HG03378 (cell line): ENCODE data around the gene NAT9.

Source experiments
- ATAC-seq: cut with Tn5 transposase; IDR thresholded peaks from one replicate; pipeline ENCODE4 v1.9.1; 2021; ENCODE audit warnings: mild to moderate bottlenecking, moderate library complexity; ENCODE audit not compliant: unreplicated experiment

The NAT9 gene, protein sequence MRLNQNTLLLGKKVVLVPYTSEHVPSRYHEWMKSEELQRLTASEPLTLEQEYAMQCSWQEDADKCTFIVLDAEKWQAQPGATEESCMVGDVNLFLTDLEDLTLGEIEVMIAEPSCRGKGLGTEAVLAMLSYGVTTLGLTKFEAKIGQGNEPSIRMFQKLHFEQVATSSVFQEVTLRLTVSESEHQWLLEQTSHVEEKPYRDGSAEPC

DNA sequence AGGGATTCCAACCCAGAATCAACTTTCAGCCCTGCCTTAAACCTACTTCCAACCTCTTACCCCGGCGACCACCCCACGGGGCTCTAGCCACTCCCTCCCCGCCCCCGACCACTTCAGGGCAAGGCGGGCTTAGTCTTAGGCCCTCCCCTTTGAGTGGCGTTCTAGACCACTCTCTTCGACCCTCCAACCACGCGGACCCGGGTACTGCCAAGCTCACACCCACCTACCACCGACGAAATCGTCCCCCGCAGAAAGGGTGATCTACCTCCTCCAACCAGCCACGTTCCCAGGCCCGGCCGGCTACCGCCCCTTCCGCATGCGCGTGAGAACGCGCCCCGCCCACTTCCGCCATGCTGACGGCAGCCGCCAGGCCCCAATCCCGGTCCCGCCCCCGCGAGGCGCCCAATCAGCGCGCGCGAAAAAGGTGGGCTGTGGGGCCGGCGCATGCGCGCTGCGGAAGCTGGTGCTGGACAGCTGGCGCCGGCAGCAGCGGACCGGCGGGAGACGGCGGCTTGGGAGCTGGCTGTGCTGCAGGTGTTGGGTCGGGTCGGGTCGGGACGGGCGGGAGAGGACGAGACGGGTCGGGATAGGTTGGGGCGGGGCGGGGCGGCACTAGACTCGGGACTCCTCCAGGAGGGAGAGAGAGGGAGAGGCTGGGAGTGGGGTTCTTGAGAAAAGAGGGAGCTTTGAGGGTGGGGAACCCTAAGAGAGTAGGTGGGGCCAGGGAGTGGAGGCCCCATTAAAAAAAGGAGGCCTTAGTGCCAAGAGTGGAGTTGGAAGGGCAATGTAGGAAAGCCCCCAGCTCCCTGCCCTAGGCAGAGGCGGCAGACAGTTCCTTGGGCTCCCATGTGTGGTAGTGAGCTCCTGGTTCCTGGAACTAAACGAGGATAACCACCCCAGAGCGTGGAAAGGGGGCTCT lies at the start of gene NAT9:
TSS of gene NAT9 (minus strand) at position 302 of the 919 bp plus-strand sequence. CDS start 647 bp downstream, outside the sequence.
- peak; percentile 43 for ATAC-seq

DNA sequence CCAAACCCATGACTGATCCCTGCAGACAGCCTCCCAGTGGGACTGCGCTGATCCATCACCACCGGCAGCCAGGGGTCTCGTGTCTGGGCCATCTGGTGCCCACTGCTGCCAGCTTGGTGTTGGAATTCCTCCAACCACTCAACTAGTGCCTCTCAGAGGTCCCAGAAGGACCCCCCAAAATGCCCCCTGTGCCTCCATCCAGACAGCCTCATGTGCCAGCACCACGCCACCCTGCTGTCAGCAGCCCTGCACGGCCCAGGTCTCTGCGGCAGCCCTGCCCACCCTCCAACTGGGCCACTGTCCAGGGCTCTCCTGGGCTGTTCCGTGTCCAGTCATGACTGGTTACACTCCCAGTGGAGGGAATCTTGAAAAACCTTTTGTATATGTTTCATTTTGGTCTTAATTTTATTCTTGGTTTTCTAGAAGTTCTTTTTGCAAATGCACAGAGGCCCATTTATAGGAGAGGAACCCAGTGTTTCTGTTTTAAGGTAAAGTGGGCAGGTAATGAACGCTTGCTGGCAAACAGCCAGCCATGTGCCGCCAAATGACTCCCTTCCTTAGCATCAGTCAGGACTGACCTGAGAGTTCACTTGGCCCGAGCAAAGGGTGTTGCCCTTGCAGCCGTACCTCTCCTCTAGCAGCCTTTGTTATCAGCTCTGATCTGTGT lies 48.9 kb upstream of the NAT9 start:
- no peak for ATAC-seq

DNA sequence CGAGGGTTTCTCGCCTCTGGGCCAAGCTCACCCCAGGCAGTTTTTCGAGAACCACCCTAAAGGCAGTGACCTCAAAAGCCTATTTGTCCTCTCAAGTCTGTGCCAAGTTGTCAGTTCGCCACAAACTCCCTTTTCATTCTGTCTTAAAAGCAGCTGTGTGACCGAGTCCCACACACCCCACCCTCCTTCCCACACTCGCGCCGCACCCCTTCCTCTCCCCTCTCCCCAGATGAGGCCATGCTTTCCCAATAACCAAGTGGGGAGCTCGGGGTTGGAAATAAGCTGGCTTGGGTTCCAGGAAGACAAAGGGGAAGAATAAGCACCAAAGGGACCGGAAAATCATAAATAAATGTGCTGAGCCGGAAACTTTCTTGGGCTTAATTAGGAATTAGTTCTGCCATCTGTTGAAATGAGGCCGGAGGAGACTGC lies 46.8 kb upstream of the NAT9 start:
- ATAC-seq, result no peak

DNA sequence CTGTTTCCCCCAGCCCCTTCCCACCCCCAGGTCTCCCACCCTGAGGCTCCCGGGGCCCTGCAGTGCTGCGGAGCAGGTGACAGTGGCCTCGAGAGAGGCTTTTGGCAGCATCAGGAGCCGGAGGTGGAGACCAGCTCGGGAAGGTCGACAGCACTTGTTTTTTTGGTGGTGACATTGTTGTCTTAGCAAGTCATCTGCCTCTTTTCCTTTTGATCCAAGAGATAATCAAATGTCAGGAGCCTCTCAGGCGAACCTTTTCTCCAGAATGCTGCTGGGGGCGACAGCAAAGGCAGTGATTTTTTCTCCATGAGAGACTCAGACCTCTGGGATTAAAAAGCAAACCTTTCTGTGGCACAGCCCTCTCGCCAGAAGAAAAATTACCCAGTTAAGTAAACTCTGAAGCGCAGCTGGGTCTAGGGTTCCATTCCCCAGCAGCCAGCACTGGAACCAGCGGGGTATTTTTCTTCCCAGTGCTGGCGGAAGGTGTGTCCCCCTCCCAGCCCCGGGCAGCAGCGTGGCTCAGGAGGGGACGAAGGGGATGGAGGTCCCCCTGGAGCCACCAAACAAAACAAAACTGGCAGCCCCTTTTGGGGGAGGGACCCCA lies 46.3 kb upstream of the NAT9 start:
- no peak for ATAC-seq

DNA sequence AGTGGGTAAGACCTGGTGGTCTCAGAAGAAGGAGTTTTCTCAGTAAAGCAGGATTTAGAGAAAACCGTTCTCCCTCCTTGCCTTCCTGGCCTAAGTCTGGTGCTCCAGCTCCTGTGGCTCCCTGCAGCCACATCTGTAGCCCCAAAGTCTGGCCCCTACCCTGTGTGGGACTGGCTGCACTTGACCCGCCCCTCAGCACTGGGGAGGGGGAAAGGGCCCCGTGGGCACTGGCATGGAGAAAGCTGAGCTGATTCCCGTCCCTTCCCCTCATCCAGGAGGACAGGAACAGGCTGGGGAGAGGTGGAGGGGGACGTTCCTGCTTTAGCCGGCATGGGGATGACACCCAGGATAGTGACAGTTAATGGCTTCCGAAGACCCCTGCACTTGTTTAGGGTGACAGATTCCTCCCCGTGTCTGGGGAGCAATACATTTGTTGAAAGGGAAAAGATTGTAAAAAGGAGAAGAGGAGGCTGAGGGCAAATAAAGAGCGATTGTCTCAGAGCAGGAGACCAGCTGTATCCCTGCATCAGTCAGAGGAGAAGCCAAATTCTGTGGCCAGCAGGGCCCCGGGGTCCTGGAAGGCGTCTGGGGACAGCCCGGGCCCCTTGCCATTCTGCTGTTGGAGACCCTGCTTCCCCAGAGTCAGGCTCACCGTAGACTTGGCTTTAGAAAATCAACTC lies 45.6 kb upstream of the NAT9 start:
- ATAC-seq, result no peak

DNA sequence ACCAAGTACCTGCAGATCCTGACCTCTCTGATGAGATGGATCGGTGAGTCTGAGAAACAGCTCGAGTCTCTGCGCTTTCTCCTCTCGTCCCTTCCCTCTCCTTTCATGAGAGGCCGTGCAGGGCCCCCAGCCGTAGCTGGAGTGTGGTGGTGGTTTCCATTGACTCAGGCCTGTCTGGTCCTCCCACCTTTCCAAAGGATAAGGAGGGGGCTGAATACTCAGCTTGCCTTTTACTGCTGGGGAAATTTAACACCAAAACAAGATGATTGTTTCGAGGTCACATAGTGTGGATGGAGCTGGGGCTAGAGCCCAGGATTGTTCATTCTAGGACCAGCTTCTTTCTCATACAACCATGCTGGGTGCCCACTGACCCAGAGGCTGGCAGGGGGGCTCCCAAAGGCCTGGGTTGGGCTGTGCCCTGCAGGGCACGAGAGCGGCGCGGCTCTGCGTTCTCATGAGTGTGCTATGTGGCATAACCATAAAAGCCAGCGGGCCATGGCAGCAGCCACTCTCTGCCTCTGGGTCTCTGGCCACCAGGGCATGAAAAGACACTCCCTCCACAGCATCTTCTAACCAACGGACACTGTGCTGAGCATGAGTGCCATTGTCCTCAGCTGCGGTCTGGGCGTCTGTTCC lies 43.8 kb upstream of the NAT9 start:
- ATAC-seq, result no peak

DNA sequence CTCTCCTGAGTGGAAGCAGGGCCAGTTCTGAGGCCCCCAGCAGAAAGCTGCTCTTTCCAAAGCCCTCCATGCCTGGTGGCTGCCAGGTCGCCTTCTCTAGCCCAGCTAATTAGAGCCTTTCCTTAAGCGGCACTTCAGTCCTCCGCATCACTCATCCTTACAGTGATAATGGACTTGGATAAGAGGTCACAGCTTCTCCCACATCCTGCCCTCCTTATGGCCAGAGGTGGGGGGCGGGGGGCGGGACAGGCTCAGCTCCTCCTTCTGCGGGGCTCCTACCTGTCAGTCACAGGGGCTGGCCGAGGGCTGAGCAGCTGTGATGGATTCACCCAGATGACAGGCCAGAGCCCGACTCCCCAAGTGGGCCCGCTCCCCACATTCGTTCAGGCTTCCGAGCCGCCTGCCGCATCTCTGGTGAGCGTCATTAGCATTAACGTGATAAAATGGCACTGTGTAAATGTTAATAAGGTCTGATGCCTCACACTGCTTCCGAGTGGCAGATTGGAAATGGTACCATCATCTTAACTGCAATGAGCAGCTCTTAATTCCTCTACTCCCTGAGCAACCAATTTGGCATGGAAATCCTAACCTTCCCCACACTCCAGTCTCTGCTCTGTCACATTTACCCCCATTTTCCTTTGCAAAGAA lies 42.3 kb upstream of the NAT9 start:
- ATAC-seq, result no peak

DNA sequence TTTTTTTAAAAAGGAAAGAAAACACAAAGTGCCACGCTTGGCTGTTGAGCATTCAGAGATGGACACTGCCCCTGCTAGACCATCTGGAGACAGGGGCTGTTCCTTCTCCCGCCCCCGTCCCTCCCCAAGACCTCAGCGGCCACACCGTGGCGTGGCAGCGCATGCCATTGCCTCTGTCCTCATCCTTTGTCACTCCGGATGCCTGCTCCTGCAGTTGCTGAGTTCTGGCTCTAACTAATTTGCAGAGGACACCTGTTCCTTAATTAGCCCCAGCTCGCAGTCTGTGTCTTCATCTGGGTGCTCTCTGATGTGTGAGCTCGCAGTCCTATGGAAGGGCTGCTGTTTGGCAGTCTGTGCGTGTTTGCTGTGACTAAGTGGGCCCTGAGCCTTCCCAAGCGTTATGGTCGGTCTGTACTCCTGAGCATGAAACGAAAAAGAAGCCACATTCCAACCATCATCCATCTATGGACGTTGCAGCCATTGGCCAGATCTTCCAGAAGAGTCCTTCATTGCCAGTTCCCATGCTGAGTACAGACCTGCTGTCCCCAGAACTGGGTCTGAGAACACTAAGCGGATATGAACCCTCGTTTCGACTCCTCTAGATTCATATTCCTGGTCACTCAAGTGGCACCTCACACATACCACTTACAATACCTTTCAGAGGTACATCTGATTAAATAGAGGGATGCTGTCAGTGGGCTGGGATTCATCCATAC lies 40.9 kb upstream of the NAT9 start:
- ATAC-seq, result no peak

DNA sequence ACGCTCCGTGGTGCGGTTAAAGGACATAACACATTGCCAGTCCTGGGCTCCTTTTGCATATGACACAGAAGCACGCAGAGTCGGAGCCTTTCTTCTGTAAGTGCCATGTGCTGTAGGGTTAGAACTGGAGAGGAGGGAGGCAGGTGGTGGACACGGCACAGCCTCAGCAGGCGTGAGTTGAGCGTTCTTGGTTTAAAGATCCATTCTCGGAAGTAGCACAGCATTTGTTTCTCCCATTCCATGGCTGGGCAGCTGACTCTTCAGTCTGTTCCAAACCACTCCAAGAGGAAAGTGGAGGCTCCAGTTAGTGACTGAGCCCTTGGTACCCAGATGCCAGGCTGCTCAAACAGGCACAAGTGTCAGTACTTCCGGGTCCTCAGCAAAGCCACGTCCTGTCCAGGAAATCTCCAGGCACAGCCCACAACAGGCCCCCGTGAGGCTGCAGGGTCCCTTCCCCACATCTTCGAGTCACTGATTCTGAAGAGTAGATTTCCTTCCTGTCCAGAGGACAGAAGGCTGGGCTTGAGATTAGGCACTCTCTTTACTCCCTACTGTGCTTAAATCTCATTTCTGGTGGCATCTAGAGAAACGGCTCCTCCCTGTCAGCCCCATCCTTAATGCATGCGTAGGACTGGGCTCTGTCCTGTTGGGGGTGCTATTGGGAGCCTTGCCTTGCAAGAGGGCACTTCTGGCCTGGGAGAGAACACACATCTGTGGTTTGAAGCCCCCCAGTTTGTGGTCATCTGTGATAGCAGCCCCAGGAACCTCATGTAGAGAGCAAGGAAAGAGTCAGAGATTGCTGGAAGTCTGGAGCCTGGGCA lies 39.6 kb upstream of the NAT9 start:
- no peak for ATAC-seq

DNA sequence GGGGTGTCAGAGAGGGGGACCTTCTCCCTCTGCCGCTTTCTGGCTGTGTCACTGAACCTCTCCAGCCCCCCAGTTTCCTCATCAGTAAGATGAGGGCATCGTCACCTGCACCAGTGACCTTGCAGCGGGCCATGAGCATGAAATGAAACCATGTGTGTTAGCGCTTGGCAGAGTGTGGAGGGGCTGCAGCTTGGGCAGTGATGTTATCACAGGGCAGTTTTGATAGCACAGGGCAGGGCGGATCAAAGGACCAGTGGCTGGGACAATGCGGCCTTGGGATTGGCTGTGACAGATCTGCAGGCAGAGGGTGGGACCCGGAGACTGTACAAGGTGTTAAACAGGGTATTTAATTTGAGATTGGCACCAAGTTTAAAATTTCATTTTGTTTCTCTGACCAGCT lies 38.9 kb upstream of the NAT9 start:
- ATAC-seq, result no peak

DNA sequence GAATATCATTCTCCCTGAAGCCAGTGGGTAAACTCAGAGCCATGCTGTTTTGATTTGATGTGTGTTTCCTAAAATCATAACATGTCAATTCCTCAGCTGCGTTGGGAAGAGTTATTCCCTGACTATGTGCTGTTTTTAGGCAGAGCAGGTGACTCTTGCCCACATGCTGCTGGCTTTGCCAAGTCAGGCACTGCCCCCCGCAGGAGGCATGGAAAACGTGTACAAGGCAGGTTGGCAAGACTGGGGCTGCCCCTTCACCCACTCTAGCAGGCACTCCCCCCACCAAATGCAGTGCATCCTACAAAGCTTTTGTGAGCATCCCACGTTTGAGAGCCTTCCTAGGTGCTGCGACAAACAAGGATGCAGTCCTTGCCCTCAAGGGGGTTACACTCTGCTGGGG lies 38.3 kb upstream of the NAT9 start:
- ATAC-seq, result no peak

DNA sequence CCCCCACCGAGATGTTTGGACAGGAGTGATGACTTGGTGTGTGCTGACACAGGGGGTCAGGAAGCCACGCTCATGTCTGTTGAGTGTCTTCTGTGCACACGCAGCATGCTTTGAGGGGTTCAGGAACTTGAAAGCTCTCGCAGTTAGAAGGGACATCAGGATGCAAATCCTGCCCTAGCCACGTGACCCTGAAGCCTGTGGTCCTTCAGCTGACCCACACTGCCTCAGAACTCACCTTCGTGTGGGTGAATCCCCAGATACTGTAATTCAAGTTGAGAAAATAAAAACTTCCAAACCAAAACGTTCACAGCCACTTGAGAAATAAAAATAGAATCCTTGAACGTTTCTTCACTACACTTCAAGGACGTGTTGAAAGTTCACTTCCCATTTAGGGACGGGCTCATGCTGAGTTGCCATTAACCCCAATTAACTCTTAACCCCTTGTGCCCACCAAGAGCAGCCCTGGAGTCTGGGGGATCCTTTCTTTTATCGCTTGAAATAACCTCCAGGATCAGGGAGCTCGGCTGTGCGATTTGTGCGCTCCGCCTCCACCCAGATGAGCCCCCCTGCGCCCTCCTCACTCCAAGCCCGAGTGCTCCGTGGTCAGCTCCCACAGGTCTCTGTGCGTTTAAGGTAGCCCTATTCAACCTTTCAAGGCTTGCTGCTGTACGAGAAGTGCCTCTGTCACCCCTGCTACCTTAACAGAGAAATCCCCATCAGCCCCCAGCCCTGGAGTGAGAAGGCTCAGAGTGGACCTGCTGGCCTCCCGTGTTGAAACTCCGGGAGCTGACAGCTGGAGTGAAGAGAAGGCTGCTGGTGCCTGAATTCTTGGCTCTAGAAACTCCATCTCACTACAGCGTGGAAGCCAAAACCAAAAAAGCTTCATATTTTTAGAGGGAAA lies 36.2 kb upstream of the NAT9 start:
- ATAC-seq, result no peak

DNA sequence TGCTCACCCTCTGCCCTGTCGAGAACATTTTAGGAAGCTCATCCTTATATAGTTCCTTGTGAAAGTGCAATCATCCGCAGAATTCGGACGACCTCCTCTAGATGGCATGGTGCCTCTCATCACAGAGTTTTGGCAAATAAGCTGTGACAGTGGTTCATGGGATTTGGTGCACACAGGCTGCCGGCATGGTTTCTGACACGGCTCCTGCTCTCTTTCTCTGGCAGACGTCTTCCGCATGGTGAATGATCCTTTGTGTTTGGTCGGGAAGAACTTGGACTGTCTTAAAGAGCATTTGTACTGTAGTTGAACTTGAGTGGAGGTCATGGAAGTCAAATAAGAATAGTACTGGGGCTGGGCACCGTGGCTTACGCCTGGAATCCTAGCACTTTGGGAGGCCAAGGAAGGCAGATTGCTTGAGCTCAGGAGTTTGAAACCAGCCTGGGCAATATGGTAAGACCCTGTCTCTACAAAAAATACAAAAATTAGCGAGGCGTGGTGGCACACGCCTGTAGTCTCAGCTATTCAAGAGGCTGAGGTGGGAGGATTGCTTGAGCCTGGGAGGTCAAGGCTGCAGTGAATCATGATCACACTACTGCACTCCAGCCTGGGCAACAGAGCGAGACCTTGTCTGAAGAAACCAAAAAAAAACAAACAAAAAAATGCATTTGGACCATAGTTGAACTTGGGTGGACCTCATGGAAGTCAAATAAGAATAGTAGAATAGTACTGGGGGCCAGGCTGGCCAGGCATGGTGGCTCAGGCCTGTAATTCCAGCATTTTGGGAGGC lies 34.7 kb upstream of the NAT9 start:
- ATAC-seq, result no peak

DNA sequence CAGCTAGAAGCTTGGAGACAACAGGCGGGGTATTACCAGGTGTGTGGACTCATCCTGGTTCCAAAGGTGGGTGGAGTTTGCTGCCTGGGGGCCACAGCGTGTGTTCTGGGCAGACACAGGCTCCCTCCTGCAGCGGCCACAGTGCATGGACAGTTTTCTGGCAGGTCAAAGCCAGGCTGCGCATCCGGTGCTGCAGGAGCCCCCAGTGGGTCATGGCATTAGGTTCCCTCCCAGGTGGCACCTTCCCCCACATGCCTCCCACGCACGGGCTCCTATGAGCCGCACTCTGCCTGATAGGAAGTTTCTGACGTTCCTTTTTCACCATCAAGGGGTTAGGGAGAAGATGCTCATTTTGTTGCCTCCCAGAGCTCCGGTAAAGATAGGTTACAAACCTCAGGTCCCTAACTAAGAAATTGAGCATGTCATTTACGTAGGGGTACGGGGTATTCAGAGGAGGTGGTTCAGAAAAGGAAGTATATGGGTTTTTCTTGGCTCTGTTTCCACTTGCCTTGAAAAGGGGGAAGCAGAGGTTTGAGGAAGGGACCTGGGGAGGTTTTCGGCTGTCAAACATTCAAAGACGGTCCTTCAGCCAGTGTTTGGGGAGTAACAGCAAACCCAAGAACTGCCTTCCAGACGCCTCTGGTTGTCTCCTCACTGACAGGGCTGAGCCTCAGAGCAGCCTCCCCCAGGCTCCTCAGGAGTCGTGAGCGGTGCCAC lies 32.7 kb upstream of the NAT9 start:
- no peak for ATAC-seq

DNA sequence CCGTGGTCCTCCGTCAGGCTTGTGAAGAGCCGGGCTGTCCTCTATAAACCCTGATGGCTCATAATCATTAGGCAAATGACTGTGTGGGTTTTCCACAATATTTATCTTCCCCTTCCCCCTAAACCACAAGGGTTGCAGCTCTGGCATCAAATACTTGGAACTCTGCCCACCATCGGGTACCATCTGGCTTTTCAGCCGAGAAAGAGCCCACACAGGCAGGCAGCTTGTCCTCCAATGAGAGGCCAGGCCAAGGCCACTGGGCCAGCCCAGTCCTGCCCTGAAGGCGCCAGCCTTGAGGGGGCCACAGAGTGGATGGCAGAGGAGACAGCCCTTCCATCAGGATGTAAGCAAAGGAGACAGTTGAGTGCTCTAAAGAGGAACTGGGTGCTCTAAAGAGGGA lies 31.8 kb upstream of the NAT9 start:
- no peak for ATAC-seq

DNA sequence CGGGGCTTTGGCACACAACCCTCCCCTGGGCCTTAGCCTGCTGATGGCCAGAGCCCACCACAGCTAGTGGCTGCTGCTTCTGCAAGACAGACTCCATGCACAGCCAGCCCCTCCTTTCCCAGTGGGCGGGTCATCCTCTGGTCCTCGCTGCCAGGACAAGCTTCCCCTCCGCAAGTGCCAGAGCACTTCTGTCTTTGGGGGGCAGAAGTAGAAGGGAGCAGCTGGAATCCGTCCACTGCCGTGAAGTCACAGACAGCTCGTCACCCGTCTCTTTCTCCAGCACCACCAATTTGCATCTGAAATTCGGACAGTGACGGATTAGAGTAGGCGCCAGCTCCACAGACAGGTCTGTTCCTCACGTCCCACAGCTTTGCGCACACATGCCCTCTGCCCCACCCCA lies 31.3 kb upstream of the NAT9 start:
- no peak for ATAC-seq
